Measurements from ENCODE around the gene GSE1.

GSE1 gene

GRCh38 chr16:85662482-85662812 lies 49.3 kb downstream of the GSE1 start:
- no peak for DNase-seq (ENCODE audit: low spot score)

DNA sequence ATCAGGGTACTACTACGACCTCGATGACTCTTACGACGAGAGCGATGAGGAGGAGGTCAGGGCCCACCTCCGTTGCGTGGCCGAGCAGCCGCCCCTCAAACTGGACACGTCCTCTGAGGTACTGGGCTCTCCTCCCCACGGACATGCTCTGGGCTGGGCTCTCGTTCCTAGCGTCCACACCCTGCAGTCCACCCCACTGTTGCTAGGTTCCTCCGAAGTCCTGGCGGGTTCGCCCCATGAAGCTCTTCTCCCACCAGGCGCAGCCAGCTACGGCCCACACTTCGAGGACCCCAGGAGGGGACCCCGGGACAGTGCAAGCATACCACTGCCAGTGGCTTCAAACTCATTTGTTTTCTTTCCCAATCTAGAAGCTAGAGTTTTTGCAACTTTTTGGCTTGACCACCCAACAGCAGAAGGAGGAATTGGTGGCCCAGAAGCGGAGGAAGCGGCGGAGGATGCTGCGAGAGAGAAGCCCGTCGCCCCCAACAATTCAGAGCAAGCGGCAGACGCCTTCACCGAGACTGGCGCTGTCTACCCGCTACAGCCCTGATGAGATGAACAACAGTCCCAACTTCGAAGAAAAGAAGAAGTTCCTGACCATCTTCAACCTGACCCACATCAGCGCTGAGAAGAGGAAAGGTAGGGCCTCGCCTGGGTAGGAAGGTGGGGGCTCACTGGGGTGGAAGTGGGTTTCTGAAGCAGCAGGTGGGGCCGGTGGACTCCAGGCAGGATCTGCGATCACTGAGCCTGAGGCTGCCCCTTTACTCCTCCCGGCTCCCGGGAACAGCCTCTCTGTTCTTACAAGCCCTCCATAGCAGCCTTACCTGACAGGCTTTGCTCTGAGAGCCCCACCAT lies 50.1 kb downstream of the GSE1 start:
- no peak for DNase-seq (ENCODE audit: low spot score)

DNA sequence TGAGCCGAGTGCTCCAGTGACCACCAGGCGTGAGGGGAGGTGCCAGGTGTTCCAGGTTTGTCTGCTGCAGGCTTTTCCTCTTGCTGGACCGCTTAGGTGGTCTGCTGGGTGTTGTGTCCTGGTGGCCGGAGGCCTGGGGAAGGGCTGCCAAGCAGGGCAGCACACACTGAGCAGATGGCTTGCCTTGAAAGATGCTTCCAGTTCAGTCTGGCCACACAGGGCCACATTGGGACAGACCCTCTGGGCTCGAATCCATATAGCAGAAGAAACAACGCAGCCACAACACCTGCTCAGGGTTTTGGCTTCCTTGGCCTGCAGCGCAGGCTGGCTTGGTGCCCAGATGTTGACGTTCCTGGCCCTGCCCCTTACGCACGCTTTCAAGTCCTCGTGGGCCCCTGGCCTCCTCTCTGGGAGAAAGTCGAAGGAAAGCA lies 50.8 kb downstream of the GSE1 start:
- DNase-seq (ENCODE audit: low spot score), result no peak

- no peak for DNase-seq (ENCODE audit: low spot score)
Measured at GRCh38 chr16:85664580-85665372, 51.7 kb downstream of the GSE1 start.

DNA sequence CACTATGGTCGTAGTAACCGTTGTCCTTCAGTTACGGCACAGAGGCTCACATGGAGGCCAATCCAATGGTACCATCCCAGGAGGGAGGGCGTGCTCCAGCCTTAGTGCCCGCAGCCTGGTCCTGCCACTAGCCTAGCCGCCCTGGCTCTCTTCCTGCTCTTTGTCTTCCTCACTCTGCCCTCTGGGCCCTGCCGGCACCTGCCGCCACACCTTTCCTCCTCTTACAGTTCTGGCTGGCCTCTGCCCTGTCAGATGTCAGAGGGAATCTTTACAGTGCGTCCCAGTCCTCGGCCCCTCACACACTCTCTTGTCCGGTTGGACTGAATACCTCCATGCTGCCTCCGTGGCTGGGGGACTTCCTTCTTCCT lies 52.2 kb downstream of the GSE1 start:
- DNase-seq (ENCODE audit: low spot score), result no peak

DNA sequence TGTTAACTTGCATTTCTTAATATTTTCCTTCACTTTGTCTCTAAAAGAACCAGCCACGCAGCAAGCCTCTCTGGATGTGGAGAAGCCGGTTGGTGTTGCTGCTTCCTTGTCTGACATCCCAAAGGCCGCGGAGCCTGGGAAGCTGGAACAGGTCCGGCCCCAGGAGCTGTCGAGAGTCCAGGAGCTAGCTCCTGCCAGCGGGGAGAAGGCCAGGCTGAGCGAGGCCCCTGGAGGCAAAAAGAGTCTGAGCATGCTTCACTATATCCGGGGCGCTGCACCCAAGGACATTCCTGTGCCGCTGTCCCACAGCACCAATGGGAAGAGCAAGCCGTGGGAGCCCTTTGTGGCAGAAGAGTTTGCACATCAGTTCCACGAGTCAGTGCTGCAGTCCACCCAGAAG lies 52.8 kb downstream of the GSE1 start:
- no peak for DNase-seq (ENCODE audit: low spot score)

DNA sequence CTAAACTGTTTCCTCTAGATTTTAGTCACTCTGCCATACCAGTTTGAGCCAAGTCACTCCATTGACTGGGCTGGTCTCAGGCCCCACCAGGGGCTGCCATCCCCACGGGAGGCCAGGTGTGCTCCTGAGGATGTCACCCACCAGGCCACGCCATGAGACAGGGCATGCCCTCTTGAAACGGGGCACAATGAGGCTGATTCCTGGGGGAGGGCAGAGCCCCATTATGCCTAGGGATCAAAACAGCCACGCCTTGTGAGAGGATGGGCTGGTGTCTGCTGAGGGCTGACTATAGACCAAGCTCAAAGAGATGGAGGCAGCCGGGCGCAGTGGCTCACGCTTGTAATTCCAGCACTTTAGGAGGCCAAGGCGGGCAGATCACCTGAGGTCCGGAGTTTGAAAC lies 54.1 kb downstream of the GSE1 start:
- no peak for DNase-seq (ENCODE audit: low spot score)

DNA sequence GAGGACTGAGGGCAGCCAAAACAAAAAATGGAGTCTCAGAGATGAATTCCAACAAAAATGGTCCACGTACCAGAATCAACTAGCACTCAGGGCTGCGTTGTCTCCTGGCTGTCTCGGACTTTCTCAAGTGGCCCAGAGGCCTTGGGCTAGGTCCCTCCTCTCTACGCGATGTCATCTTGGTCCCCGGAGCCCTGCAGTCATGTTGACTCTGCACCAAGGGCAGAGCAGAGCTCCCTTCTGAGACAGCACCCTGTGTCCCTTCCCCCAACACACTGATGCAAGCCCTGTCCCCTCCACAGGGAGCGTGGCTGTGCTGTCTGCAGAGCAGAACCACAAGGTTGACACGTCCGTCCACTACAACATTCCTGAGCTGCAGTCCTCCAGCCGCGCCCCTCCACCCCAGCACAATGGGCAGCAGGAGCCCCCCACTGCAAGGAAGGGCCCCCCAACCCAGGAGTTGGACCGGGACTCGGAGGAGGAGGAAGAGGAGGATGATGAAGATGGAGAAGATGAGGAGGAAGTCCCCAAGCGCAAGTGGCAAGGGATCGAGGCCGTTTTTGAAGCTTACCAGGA lies 54.8 kb downstream of the GSE1 start:
- DNase-seq (ENCODE audit: low spot score), result no peak

GRCh38 chr16:85668676-85669424 lies 55.7 kb downstream of the GSE1 start:
- no peak for DNase-seq (ENCODE audit: low spot score)

DNA sequence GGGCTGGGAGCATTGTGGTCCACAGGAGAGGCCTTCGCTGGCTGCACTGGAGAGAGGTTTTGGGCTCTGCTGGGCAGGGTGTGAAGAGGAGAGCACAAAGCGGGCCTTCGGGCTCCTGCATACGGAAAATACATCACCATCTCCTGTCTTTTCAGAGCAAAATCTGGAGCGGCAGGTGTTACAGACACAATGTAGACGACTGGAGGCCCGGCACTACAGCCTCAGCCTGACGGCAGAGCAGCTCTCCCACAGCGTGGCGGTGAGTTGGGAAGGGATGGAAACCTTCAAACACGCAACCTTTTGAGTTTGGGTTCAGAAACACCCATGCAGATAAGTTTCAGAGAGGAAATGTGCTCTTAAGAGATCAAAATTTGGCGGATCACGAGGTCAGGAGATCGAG lies 57.7 kb downstream of the GSE1 start:
- DNase-seq (ENCODE audit: low spot score), result no peak

- DNase-seq (ENCODE audit: low spot score), result no peak
Measured at GRCh38 chr16:85673529-85674417, 60.7 kb downstream of the GSE1 start.

- DNase-seq (ENCODE audit: low spot score), result no peak
Measured at GRCh38 chr16:85674418-85674755, 61.3 kb downstream of the GSE1 start.

DNA sequence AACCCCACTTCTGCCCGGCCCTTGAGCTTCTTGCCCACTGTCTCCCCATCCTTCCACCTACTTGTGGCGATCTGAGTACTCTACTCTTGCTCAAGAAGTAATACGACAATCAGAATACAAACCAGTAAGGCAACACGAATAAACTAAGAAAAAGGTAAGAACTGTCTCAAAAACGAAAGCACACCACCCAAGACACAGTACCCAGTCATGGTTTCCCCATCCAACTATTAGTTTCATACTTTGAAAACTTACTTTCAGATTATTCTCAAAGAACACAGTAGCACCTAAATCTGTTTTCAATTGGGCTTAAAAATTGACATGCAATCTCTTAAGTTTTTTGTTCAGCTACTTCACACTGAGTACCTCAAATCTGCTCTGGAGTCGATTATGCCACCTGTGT lies 61.7 kb downstream of the GSE1 start:
- no peak for DNase-seq (ENCODE audit: low spot score)

DNA sequence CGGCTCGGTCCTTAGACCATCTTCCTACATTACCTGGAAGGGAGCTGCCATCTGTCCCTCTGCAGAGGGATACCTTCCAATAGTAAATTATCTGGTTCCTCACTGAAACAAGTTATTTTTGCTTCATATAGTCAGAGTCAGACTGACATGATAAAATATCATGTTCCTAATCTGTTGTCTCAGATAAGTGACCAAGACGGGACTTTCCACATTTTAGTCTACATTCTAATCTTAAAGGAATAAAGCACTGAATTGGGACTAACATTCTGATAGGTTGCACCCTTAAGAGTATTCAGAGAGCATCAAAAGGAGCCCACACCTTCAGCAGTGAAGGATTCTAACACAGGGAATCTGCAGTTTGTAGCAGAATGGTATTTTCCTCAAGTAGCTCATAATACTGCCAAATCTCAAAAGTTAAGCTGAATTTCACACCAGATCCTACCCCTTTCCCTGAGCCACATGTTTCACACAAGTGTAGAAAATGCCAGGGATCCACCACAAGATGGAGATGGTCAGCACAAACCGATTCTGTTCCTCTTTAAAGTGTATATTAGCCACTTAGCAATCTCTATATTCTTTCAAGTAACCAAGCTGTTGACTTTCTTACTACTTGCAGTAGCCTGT lies 62.2 kb downstream of the GSE1 start:
- DNase-seq (ENCODE audit: low spot score), result no peak

DNA sequence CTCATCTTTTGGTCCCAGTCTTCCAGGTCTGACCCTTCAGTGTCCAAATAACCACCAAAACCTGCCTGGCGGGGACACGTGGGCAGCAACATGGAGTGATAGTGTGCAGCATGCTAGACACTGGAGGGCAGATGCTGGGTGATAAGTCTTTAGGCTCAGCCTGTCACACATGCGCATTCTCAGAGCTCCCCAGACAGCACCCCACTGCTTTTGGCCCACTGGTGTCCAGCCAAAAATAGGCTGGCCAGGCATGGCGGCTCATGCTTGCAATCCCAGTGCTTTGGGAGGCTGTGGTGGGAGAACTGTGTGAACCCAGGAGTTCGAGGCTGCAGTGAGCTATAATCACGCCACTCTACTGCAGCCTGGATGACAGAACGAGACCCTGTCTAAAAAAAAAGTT lies 63.3 kb downstream of the GSE1 start:
- no peak for DNase-seq (ENCODE audit: low spot score)

- DNase-seq (ENCODE audit: low spot score), result no peak
Measured at GRCh38 chr16:85677383-85677967, 64.4 kb downstream of the GSE1 start.

DNA sequence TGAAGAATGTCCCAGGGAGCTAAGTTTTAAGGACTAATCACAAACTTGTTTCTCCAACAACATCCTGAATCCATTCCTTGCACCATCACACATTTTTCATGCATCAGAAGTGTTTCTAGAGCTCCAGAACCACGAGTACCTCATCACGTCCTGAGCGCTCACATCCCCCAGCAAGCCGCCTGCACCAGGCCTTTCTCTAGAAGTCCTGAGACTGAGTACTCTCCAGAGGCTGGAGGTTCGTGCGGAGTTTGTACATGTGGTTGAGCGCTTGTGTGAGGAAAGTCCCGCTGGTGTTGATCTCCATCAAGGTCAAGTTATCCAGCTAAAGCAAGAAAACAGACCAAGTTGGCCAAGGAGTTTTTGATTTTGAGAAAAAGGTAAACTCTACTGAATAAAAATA lies 64.9 kb downstream of the GSE1 start:
- DNase-seq (ENCODE audit: low spot score), result no peak

DNA sequence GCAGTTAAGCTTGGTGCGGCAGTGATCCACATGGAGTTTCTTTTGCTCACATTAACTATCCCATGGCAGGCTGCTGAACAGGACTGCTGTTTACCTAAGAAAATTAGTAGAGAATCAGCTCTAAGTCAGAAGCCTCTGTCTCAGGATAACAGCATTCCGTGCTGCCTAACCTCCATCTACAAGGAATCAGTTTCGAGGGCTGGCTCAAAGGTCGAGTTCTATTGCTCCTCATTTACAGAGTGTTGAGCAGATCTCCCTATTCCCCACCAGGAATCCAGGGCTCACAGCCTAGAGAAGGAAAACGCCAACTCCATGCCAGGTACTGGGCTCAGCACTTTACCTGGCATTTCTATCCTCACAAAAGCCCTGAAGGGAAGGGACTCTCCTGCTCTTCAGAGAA lies 65.7 kb downstream of the GSE1 start:
- no peak for DNase-seq (ENCODE audit: low spot score)

GRCh38 chr16:85679870-85680269 lies 66.7 kb downstream of the GSE1 start:
- DNase-seq (ENCODE audit: low spot score), result no peak

DNA sequence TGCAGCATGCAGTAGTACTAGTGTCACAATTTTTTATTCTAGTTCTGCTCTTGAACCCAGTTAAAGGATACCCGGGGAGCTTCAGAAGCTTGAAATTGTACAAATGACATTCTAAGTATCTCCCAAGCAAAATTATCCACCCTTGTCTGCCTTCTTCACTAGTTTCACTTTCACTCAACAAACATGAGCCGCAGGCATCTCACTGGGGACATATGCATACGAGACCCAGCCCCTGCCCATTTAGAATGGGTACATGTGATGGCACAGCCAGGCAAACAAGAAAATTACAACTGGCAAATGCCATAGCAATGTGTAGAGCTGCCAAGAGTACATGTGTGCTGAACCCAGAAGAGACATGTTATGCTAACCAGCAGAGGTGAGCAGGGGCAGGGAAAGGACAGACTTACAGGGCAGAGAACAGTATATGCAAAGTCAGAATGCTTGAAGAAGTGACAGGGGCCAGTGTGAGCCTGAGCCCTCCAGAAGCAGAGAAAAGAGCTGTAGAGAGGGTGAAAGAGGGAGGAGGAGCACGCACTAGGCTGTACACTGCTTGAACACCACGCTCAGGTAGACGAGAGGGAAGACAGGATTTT lies 67.3 kb downstream of the GSE1 start:
- no peak for DNase-seq (ENCODE audit: low spot score)

All from CD4-positive, alpha-beta T cell treated with Interleukin-2 at 100 ng/mL for 4 hours (primary cell).